Measurements from ENCODE around the gene WNT9A.

WNT9A gene

DNA sequence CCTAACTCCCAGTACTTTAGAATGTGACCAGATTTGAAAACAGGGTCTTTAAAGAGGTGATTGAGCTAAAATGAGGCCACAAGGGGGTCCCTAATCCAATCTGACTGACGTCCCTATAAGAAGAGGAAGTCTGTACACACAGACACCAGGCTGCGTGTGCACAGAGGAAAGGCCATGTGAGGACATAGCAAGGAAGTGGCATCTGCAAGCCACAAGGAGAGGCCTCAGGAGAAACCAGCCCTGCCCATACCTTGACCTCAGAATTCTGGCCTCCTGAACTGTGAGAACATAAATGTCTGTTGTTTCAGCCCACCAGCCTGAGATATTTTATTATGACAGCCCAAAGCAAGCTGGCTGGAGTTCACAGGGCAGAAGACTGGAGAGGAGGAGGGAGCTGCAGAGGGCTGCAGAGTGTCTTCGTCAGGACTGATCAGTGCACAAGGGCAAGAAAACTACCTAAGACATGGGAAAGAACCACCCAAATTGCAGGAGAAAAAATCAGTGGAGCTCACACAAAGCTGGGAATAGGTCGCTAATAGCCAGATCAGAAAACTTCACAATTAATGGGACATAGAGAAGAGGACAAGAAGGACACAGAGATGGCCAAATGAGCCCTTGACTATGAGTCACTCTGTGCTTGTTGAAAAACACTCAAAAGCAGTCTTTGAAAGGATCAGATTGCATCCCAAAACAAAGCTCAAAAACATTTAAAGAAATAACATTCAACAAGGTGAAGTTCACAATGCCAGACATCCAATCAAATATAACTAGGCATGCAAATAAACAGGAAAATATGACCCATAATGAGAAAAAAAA, 14.1 kb upstream of the WNT9A start:
- H3K27ac Mint-ChIP-seq: no peak overlapping the region
- H3K9me3 Mint-ChIP-seq: no peaks in the 10 kb centered on the region

GRCh38 chr1:227959325-227959860, 11.7 kb upstream of the WNT9A start:
- Mint-ChIP-seq H3K36me3 (ENCODE audit: low read depth) (no peaks in the 10 kb centered on the region), H3K27ac (no peak overlapping the region), H3K27me3 (peaks cover 43% of the 10 kb centered on the region), H3K4me3 (no peak overlapping the region), H3K4me1 (ENCODE audit: low read depth) (no peaks in the 10 kb centered on the region), H3K9me3 (no peaks in the 10 kb centered on the region)
- no peak for DNase-seq

More for the DNA sequence above, 14.1 kb upstream of the WNT9A start:
- H3K4me3 Mint-ChIP-seq: no peak overlapping the region
- no peaks in the 10 kb centered on the region for H3K36me3 Mint-ChIP-seq (ENCODE audit: low read depth)
- H3K4me1 Mint-ChIP-seq (ENCODE audit: low read depth): no peaks in the 10 kb centered on the region
- no peak for DNase-seq
- H3K27me3 Mint-ChIP-seq: peaks cover 23% of the 10 kb centered on the region

GRCh38 chr1:227958617-227959324, 11.0 kb upstream of the WNT9A start:
- H3K9me3 Mint-ChIP-seq: no peaks in the 10 kb centered on the region
- no peak overlapping the region for H3K4me3 Mint-ChIP-seq
- H3K27me3 Mint-ChIP-seq: peaks cover 48% of the 10 kb centered on the region

DNA sequence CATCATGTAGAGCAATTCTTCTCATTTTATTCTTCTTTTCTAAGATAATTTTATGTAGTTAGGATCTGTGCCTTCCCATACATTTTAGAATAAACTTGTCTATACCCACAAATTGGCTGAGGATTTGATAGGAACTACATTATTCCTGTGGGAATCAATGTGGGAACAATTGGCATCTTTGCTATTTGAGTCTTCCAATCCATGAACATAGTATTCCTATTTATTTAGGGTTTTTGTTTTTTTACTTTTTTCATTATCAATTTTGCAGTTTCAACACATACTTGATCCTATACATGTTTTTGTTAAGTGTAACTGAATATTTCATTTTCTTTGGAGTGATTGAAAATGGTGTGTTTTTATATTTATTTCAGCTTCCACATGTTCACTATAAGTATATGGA, 8.1 kb upstream of the WNT9A start:
- no peaks in the 10 kb centered on the region for H3K9me3 Mint-ChIP-seq
- no peak for DNase-seq
- no peaks in the 10 kb centered on the region for H3K36me3 Mint-ChIP-seq (ENCODE audit: low read depth)
- H3K27me3 Mint-ChIP-seq: peaks cover 48% of the 10 kb centered on the region
- H3K4me1 Mint-ChIP-seq (ENCODE audit: low read depth): peaks cover 3% of the 10 kb centered on the region
- H3K27ac Mint-ChIP-seq: no peak overlapping the region
- H3K4me3 Mint-ChIP-seq: no peak overlapping the region

More at GRCh38 chr1:227958617-227959324, 11.0 kb upstream of the WNT9A start:
- Mint-ChIP-seq H3K4me1 (ENCODE audit: low read depth) (peaks cover under 1% of the 10 kb centered on the region), H3K36me3 (ENCODE audit: low read depth) (no peaks in the 10 kb centered on the region), H3K27ac (no peak overlapping the region)
- no peak for DNase-seq

DNA sequence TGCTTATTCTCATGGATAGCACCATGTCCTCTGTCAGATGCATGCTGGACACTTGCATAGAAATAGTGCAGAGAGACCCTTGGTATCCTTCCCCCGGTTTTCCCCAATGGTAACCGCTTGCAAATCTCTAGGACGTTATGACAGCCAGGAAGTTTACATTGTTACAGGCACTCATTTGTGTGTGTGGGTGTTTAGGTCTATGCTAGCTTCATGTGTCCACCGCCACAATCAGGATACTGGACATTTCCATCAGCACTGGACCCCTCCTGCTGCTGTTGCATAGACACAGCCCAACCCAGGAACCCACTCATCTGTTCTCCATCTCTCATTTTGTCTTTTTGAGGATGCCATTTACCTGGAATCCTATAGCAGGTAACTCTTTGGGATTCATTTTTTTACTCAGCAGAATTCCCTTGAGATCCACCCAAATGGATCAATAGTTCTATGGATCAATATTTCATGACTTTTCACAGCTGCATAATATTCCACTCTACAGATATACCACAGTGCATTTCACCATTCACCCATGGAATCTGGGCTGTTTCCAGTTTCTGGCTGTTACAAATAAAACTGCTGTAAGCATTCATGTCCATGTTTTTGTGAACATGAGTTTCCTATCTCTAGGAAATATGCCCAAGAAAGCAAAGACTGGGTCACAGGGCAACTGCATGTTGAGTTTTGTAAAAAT, 6.6 kb upstream of the WNT9A start:
- Mint-ChIP-seq H3K4me3 (no peak overlapping the region), H3K4me1 (ENCODE audit: low read depth) (peaks cover 3% of the 10 kb centered on the region), H3K36me3 (ENCODE audit: low read depth) (no peaks in the 10 kb centered on the region), H3K9me3 (no peaks in the 10 kb centered on the region), H3K27me3 (peaks cover 51% of the 10 kb centered on the region), H3K27ac (no peak overlapping the region)
- DNase-seq: no peak

DNA sequence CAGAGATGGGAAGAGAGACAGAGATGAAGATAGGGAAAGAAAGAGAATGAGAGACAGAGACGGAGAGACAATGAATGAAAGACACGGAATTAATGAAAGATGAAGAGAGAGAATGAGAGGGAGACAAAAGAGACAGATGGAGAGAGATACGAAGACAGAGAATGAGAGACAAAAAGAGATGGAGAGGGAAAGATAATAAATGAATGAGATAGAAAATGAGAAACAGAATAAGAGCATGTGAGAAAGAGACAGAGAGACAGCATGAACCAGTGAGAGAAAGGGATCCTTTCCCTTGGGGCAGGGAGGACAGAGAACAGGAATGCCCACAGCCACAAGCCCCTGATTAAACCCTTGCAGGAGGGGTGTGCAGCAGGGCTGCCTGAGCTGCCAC, 5.3 kb upstream of the WNT9A start:
- DNase-seq: no peak
- peaks cover 51% of the 10 kb centered on the region for H3K27me3 Mint-ChIP-seq
- peaks cover 5% of the 10 kb centered on the region for H3K4me1 Mint-ChIP-seq (ENCODE audit: low read depth)
- H3K9me3 Mint-ChIP-seq: no peaks in the 10 kb centered on the region
- no peak overlapping the region for H3K4me3 Mint-ChIP-seq
- H3K36me3 Mint-ChIP-seq (ENCODE audit: low read depth): no peaks in the 10 kb centered on the region
- no peak overlapping the region for H3K27ac Mint-ChIP-seq

GRCh38 chr1:227952374-227953021, 4.8 kb upstream of the WNT9A start:
- Mint-ChIP-seq H3K9me3 (no peaks in the 10 kb centered on the region), H3K27ac (no peak overlapping the region), H3K4me3 (no peak overlapping the region), H3K27me3 (peaks cover 47% of the 10 kb centered on the region), H3K4me1 (ENCODE audit: low read depth) (peaks cover 5% of the 10 kb centered on the region), H3K36me3 (ENCODE audit: low read depth) (no peaks in the 10 kb centered on the region)
- DNase-seq: peak; percentile 23

GRCh38 chr1:227951624-227952373, 4.1 kb upstream of the WNT9A start:
- H3K36me3 Mint-ChIP-seq (ENCODE audit: low read depth): no peaks in the 10 kb centered on the region
- no peak overlapping the region for H3K4me3 Mint-ChIP-seq
- peaks cover 10% of the 10 kb centered on the region for H3K4me1 Mint-ChIP-seq (ENCODE audit: low read depth)
- H3K27ac Mint-ChIP-seq: no peak overlapping the region
- H3K9me3 Mint-ChIP-seq: no peaks in the 10 kb centered on the region
- peak; percentile 20 for DNase-seq
- peaks cover 48% of the 10 kb centered on the region for H3K27me3 Mint-ChIP-seq

GRCh38 chr1:227950735-227951346, 3.1 kb upstream of the WNT9A start:
- Mint-ChIP-seq H3K9me3 (no peaks in the 10 kb centered on the region), H3K36me3 (ENCODE audit: low read depth) (no peaks in the 10 kb centered on the region), H3K27me3 (peaks cover 46% of the 10 kb centered on the region), H3K4me3 (no peak overlapping the region), H3K4me1 (ENCODE audit: low read depth) (peaks cover 14% of the 10 kb centered on the region), H3K27ac (no peak overlapping the region)
- peak; percentile 11 for DNase-seq

DNA sequence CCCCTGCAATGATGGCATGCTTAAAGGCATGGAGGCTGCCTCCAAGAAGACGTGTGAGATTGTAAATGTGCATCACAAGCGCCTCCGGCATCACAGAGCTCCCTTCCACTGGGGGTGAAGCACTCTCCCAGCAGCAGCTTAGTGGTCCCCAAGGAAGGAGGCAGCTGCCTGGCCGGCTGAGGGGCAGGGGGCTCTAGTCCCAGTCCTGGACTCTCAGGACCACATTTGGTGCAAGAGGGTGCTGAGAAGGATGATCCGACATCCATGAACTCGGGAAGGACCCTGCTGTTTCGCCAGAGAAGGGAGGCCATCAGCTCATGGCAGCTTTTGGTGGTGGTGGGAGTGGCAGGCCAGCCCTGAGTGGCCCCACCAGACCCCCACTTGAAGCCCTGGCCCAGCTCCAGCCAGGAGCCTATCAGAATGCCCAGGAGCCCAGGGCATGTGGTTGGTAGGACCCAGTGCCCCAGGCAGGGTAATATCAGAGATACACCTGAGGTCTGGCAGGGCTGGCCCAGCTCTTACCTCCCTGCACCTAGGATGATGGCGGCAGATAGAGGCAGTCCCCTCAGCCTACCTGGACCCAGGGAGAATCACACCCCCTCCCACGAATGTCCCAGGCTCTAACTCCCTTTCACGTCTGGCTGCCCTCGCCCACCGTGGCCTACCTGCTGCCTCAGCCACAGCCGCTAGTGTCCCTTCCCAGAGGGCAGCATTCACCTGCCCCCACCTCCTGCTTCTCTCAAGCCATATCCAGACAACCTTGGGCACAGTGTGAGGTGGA, 2.4 kb upstream of the WNT9A start:
- Mint-ChIP-seq H3K27me3 (peaks cover 42% of the 10 kb centered on the region), H3K4me3 (no peak overlapping the region)

GRCh38 chr1:227949341-227949921, 1.7 kb upstream of the WNT9A start:
- no peak overlapping the region for H3K4me3 Mint-ChIP-seq
- DNase-seq: peak; percentile 25
- H3K9me3 Mint-ChIP-seq: no peaks in the 10 kb centered on the region
- H3K27me3 Mint-ChIP-seq: peaks cover 36% of the 10 kb centered on the region
- H3K4me1 Mint-ChIP-seq (ENCODE audit: low read depth): peaks cover 14% of the 10 kb centered on the region
- H3K36me3 Mint-ChIP-seq (ENCODE audit: low read depth): no peaks in the 10 kb centered on the region
- no peak overlapping the region for H3K27ac Mint-ChIP-seq

More for the DNA sequence above, 2.4 kb upstream of the WNT9A start:
- DNase-seq: peak; percentile 24
- H3K4me1 Mint-ChIP-seq (ENCODE audit: low read depth): peaks cover 14% of the 10 kb centered on the region
- no peak overlapping the region for H3K27ac Mint-ChIP-seq
- no peaks in the 10 kb centered on the region for H3K9me3 Mint-ChIP-seq
- no peaks in the 10 kb centered on the region for H3K36me3 Mint-ChIP-seq (ENCODE audit: low read depth)

DNA sequence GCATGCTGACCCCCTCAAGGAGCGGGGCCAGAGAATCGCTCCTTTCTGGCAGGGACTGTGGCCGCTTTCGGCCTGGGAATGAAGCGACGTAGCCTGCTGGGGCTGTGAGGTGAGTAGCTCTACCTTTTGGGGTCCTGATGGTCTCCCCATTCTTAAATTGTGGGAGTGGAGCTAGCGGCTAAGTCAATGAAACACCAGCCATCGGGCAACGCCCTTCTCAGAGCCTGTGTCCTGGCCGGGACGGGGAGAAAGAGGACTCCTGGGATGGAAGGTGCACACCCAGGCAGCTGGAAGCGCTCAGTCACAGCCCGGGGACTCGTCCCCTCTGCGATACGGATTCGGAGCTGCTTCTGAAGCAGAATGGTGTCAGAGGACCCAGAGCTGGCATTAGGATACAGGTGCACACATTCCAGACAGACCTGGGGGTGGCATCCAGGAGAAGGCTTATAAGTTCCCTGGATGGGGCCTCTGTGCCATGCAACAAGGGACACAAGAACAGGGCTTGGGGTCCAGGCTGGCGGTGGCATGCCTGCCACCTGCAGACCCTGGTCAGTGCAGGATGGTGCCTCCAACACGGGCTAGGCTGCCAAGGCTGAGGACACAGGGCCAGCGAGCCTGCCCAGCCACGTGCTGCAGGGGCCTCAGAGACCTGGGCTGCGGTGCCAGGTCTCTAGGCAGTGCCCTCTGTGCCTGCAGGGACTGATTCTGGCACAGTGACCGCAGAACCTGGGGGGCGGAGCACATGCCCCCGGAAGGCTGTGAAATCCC, 945 bp upstream of the WNT9A start:
- H3K4me1 Mint-ChIP-seq (ENCODE audit: low read depth): peaks cover 12% of the 10 kb centered on the region
- no peak overlapping the region for H3K27ac Mint-ChIP-seq
- peaks cover 30% of the 10 kb centered on the region for H3K27me3 Mint-ChIP-seq
- H3K9me3 Mint-ChIP-seq: no peaks in the 10 kb centered on the region
- H3K4me3 Mint-ChIP-seq: peak overlapping the region; percentile 61
- H3K36me3 Mint-ChIP-seq (ENCODE audit: low read depth): no peaks in the 10 kb centered on the region
- DNase-seq: peak; percentile 35

Data from activated T-cell treated with anti-CD3 and anti-CD28 coated beads, Interleukin-2, amount 50 U/mL, for 24 hours (primary cell).